OCI-M2 (cell line): ENCODE data around the gene BRIP1.
"Not testable (repeated sequence)": the region's sequence is repeated elsewhere in the genome, so short reads cannot be mapped to it uniquely, and the experiment has no call there.

ENCODE experiments used
- DNase-seq: peaks from one replicate; lab custom pipeline; 2025; ENCODE audit not compliant: unreplicated experiment; lab: John Stamatoyannopoulos, UW

Gene BRIP1

DNA sequence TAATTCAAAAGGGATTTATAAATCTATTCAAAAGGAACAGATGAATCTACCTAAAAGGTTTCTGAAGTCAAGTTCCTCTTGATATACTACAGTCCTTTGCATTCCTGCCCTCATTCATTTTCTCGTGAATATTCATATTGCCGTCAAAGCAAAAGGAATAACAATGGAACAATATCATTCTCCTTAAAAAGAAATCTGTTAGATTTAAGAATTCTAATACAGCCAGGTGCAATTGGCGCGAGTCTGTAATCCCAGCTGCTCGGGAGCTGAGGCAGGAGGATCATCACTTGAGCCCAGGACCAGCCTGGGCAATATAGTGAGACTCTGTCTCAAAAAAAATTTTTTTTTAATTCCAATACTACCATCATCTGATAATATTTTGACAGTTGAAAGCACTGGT lies 130.3 kb downstream of the BRIP1 start:
- no peak for DNase-seq

DNA sequence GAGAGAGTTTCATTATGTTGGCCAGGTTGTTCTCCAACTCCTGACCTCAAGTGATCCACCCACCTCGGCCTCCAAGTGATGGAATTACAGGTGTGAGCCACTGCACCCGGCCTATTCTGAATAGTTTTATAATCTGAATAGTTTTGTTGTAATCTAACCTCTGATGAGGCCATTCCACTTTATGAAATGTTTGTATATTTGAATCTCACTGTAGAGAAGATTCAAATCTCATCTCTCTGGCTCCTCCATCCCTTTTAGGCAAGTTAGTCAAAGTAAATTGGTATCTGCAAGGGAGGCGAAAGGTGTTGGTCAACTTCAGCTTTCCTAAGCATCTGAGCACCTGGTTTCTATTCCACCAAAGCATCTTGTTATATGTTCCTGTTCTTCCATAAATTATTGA lies 131.2 kb downstream of the BRIP1 start:
- no peak for DNase-seq

DNA sequence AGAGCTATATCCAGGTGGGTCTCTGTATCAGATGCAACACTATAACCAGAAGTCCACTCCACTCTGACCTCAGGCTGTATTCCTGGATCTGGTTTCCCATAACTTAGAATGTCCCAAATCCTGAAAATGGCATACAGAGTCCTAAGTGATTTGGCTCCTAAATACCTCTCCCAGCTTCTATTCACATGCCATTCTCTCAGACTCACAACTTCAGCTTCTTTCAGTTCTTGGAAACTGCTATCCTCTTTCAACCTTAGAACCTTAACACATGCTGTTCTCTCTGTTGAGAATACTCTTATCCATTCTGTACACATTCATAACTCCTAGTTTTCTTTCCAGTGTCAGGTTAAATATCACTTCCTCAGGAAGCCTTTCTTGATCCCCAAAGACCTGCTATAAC lies 132.0 kb downstream of the BRIP1 start:
- no peak for DNase-seq

DNA sequence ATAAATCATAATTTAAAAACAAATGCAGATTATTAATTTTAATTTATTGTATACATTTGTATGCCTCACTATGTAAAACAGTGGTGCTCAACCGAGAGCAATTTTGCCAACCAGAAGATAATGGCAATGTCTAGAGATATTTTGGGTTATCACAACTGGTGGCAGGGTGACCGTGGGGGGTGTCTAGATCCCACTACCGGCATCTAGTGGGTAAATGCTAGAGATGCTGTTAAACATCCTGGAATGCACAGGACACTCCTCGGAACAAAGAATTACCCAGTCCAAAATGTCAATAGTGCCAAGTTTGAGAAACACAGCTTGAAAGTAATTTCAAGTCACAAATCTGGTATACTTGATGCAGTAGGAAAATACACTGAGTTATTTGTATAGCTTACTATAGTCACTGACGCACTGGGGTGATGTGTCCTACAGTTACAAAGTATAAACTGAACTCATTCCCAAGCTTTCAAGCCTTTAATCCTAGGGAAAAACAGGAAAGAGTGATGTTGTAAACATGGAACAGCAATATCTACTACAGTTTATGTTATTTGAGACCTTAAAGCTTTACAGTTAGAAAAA lies 133.5 kb downstream of the BRIP1 start:
- DNase-seq = no peak

DNA sequence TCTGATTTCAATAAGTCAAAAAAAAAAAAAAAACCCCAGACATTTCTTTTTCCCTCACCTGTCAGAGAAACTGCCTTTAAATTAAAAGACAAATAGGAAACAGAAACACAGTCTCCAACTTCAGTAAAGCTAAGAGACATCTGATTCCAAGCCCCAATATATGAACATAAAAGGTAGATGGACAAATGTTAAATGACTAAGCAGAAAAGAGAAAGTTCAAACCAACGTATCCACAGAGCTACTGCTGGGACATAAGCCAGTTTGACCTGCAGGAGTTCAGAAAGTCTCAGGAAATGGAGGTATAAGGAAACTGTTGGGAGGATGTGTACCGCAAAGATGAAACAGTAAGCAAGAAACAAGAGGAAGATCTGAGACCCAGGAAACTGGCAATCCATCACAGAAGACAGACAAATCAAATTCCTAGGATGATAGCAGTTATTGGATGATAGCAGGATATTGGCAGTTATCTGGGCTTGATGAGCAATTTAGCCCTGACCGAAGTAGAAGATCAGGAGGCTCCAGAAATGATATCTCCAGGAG lies 135.0 kb downstream of the BRIP1 start:
- DNase-seq = no peak

DNA sequence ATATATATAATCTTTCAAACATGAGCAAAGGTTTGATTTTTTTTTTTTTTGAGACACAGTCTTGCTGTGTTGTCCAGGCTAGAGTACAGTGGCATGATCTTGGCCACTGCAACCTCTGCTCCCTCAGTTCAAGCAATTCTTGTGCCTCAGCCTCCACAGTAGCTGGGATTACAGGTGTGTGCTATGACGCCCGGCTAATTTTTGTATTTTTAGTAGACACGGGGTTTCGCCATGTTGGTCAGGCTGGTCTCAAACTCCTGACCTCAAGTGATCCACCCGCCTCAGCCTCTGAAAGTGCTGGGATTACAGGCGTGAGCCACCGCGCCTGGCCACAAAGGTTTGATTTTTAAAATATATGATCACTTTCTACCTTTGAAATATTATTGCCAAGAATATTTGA lies 135.5 kb downstream of the BRIP1 start:
- not testable (repeated sequence) for DNase-seq

DNA sequence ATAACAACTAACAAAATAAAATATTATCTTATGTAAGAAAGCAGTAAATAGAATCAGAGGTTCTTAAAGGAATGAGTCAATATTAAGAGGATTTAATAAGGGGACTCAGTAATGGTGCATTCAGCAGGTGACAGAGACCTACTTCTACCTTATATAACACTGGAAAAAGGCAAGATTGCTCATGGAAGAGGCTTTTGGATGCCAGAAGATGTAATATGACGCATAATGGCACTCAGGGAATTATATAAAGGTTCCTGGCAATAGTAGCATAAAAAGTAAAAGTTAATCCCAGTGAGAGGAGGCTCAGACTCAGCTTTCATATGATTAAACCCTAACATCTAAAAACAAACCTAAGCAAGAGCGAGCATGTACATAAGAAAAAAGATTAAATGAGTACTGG lies 136.4 kb downstream of the BRIP1 start:
- no peak for DNase-seq

DNA sequence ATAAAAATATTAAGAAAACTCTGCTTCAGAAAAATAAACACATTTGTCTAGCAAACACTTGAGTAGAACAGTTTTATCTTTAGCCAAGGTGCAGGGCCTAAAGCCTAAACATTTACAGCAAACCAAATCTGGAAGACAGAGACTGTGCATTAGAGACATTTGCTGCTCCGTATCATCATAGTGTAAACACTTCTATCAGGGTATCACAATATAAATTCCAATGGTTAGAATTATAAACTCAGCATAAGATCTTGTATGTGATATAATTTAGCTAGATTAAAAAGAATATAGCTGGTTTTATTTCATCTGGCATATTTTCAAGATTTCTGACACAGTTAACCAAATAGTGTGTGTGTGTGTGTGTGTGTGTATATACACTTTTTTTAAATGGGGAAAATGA lies 138.6 kb downstream of the BRIP1 start:
- DNase-seq = no peak

DNA sequence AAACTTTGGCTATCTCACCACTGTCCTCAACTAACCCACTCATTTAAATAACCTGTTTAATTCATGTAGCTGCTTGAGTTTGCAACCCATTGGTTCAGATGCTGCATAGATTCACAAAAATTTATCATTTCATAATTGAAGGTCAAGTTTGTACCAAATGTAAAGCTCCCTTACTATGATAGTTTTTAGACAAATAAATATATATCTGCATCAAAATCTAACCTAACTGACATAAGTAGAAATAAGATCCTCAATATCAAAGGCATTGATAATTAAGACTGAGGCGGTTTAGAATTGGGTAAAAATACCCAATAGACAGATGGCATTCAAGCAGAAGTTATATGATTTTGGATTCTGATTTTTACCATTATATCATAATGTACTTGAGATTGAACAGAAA lies 139.4 kb downstream of the BRIP1 start:
- no peak for DNase-seq

DNA sequence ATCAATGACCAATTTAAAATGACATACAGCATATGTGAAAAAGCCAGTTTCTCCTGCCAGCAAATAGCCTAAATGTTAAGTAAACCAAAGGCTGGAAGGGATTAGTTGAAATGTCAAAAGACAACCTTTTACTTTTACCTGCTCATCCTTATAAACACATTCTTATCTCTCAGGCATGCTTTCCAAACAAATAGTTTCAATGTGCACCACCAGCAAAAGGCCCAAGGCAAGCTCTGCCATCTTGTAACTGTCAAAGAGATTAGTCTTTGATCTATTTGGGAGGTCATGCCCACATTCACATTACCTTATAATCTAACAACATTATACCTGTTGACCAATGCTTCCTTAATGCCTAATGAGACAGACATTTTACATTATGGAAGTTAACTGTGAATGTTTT lies 140.1 kb downstream of the BRIP1 start:
- DNase-seq = no peak

DNA sequence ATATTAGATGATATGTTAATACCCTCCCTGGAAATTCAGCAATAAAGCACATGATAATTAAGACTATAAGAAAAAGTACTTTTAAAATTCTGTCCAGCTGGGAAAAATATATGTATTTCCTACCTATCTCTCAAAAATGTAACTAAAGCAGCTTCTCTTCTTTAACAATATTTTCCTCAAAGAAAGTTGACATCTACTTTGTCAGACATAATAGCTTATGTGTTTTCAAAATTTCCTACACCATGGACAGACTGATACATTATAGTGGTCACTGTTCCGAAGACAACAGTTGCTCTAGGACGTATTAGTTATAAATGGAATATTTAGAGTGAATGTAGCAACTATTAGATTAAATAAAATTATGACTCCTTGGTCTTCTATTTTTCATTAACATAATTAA lies 140.9 kb downstream of the BRIP1 start:
- DNase-seq = no peak

DNA sequence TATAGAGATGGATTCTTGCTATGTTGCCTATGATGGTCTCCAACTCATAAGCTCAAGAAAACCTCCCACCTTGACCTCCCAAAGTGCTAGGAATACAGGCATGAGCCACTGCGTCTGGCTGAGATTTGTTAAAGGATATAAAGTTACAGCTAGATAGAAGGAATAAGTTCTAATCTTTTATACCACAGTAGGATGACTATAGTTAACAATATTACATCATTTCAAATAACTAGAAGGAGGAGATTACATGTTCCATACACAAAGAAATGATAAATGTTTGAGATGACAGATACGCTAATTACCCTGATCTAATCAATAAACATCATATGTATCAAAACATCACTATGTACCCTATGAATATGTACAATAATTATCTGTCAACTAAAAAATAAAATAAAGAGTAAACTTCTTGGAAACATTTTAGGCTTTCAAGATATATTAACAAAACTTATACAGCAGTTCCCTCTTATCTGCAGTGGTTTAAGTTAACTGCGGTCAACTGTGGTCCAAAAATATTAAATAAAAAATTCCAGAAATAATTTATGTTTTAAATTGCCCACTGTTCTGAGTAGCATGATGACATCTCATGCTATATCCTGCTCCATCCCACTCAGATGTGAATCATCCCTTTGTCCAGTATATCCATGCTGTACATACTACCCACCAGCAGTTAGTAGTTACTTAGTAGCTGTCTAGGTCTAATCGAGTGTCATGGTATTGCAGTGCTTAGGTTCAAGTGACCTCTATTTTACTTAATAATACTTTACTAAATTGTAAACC lies 143.1 kb downstream of the BRIP1 start:
- DNase-seq = no peak

DNA sequence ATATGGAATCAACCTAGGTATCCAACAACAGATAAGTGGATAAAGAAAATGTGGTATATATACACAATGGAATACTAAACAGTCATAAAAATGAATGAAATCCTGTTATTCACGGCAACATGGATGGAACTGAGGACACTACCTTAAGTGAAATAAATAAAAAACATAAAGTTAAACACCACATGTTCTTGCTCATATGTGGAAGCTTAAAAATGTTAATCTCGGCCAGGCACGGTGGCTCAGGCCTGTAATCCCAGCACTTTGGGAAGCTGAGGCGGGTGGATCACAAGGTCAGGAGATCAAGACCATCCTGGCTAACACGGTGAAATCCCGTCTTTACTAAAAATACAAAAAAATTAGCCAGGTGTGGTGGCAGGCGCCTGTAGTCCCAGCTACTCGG lies 144.1 kb downstream of the BRIP1 start:
- DNase-seq = not testable (repeated sequence)

DNA sequence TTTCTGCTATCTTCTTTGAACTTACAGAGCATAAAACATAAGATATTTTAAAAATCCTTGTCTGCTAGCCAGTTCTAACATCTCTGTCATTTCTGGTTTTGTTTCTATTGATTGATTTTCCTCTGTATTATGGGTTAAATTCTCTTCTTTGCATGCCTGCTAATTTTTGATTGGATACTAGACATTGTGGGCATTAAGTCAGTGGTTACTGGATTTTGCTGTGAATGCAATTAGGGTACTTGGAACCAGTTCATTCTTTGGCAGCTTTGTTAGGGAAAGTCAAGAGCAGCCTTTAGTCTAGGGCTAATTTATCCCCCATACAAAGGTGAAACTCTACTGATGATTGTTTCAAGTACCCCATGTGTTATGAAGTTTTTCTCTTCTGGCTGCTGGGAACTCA lies 145.3 kb downstream of the BRIP1 start:
- no peak for DNase-seq

DNA sequence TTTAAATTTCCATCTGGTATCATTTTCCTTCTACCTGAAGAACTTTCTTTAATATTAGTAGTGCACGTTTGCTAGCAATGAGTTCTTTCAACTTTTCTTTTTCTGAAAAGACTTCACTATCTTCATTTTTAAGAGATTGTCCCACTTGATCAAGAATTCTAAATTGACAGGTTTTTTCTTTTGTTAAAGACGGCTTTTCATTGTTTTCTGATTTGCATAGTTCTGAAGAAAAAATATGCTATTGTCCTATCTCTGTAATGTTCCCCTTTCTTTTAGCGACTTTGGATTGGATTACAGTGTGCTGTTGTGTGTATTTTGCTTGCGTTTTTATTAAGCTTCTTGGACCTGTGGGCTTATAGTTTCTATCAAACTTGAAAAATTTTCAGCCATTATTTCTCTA lies 146.0 kb downstream of the BRIP1 start:
- no peak for DNase-seq

DNA sequence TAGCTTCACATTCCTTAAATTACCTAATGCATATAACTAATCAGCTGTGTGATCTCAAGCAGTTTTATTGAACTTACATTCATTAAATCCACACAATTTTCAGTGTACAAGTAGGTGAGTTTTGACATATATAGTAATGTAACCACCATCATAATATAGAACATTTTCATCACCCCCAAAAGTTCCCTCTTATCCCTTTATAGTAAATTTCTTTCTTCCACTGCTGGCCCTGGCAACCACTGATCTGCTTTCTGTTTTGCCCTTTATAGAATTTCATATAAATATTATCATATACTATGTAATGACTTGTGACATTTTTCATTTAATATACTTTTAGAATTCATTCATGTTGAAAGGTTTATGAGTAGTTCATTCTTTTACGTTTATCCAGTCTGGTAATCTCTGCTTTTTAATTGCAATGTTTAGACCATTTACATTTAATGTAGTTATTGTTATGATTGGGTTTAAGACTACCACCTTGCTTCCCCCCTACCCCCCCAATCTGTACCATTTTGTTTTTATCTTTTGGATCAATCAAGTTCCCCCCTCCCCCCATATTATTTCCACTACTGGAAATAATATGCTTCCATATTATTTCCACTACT lies 147.0 kb downstream of the BRIP1 start:
- no peak for DNase-seq

DNA sequence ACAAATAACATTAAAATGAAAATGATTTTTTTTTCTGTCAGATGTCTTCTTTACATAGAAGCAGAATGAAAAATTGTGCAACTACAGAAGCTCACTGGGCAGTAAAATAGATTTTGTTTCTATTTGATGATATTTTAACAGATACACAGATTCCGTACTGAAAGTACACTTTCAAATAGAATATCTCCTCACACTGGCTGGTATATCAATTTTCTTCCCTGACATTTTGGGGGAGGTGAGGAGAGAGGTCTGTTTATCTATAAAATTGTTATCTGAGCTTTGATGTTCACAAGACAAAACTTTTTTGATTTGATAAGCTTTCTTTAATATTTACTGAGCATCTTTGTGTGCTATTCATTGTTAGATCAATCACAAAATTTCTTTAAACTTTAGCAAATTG lies 148.0 kb downstream of the BRIP1 start:
- DNase-seq = no peak

DNA sequence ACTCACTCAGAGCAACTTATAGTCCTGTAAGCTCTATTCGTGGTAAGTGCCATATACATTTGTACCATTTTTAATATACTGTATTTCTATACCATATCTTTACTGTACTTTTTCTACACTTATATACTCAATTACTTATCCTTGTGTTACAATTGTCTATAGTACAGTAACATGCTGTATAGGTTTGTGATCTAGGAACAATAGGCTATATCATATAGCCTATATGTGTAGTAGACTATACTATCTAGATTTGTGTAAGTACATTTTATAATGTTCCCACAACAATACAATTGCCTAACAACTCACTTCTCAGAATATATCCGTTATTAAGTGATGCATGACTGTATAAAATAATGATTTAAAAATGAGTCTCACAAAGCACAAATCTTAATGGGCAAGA lies 149.0 kb downstream of the BRIP1 start:
- no peak for DNase-seq

DNA sequence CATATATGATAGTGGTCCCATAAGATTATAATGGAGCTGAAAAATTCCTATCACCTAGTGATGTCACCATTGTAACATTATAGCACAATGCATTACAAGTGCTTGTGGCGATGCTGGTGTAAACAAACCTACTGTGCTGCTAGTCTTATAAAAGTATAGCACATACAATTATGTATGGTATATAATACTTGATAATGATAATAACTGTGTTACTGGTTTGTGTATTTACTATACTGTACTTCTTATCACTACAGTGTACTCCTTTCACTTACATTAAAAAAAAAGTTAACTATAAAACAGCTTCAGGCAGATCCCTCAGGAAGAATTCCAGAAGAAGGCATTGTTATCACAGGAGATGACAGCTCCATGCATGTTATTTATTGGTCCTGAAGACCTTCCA lies 150.3 kb downstream of the BRIP1 start:
- DNase-seq = no peak

DNA sequence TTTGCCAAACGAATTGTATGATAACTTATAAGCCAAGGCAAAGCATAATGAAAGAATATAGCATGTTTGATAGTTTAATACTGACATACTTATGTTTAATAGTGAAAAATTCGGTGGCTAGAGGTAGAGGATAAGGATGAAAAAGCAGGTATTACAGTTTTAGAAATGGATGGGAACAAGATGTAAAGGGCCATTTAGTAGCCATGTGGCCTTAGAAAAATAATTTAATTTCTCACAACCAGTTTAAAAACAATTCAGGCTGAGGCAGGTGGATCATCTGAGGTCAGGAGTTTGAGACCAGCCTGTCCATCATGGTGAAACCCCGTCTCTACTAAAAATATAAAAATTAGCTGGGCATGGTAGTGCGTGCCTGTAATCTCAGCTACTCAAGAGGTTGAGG lies 152.8 kb downstream of the BRIP1 start:
- DNase-seq = no peak

DNA sequence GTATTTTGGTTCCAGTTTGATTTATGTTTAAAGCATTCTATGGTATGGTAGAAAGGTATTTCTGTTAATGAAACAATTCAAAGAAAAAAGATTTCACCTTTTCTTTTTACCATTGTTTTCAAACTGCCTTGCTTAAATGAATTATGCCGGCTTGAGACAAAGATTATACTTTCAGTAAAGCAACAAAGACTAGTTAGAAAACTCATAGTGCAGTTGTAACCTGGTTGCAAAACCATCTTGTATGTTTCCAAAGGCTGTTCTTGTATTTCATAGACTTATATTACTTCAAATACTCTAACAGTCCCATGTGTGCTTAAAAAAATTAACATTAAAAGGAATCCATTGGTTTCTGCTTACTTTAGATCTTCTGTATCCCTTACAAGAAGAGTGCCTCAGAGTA lies 153.8 kb downstream of the BRIP1 start:
- no peak for DNase-seq

DNA sequence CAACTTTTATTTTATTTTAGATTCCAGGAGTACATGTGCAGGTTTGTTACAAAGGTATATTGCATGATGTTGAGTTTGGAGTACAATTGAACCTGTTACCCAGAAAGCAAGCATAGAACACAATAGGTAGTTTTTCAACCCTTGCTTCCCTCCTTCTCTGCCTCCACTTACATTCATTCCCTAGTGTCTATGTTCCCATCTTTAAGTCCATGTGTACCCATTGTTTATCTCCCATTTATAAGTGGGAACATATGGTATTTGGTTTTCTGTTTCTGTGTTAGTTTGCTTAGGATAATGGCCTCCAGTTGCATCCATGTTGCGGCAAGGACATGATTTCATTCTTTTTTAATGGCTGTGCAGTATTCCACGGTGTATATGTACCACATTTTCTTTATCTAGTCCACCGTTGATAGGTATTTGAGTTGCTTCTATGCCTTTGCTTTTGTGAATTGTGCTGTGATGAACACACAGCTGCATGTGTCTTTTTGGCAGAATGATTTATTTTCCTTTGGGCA lies 158.3 kb downstream of the BRIP1 start:
- no peak for DNase-seq
